GM12865 (cell line): ENCODE data around the gene NKAIN4.

ENCODE experiments used
- DNase-seq: peaks from one replicate; pipeline ENCODE4 v3.0.0; 2010; ENCODE audit warnings: low read depth
- H3K4me3 ChIP-seq: 2 replicates; pipeline ENCODE4 v1.5.1; 2011; ENCODE audit warnings: mild to moderate bottlenecking, low read depth, low read length, control low read depth
- CTCF ChIP-seq: IDR thresholded peaks from 2 replicates; pipeline ENCODE4 v1.5.1; 2011; ENCODE audit warnings: low read length, control low read depth, low read depth, inconsistent platforms; ENCODE audit not compliant: insufficient read depth; ENCODE audit errors: missing control alignments

Gene NKAIN4

GRCh38 chr20:63258781-63259180 is 4.5 kb upstream of the NKAIN4 start:
- TF ChIP-seq CTCF = no peak

DNA sequence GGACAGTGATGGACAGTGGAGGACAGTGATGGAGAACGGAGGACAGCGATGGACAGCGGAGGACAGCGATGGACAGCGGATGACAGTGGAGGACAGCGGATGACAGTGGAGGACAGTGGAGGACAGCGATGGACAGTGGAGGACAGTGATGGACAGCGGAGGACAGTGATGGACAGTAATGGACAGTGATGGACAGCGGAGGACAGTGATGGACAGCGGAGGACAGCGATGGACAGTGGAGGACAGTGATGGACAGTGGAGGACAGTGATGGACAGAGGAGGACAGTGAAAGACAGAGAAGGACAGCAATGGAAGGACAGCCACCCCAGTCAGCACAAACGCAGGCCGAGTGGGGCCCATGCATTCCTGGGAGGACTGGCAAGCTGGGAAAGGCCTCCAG is 3.4 kb upstream of the NKAIN4 start:
- no peak for TF ChIP-seq CTCF
- no peak overlapping the region for H3K4me3 ChIP-seq
- no peak for DNase-seq

More at GRCh38 chr20:63258781-63259180, 4.5 kb upstream of the NKAIN4 start:
- no peak overlapping the region for H3K4me3 ChIP-seq
- no peak for DNase-seq

- no peak for TF ChIP-seq CTCF
- DNase-seq = no peak
- H3K4me3 ChIP-seq = no peak overlapping the region
Observed at GRCh38 chr20:63256954-63257353, 2.7 kb upstream of the NKAIN4 start.

DNA sequence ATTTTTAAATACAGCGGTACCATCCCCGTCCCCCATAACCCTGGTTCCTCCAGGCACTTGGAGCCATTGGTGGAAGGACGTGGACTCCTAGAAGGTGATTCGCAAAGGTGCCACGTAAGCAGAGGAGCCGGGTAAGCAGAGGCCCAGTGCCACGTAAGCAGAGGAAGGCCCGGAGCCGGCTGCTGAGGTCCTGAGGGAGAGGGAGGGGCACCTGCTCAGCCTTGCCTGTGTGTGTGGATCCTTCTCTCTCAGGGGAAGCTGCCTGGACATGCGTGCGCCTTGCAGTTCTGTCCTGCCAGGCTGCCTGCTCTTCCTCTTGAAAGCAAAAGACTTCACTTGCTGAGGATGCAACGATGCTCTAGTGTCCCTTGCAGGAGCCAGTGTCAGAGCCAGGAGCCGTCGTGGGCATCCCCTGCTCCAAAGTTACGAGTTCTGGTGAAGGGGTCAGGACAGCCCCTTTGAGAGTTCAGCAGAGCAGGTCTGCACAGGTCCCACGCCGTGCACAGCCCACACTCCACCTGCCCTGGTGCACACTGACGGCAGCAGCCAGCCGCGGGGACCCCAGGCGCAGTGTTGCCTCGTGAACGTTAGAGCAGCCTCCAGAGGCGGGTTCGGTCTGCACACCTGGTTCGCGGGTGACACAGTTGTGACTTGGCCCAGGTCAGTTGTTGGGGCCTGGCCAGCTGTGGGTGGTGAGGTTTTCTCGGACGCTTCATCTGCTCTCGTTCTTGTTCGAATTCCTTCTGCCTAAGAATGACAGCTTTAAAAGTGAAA is 1.9 kb upstream of the NKAIN4 start:
- no peak overlapping the region for H3K4me3 ChIP-seq
- TF ChIP-seq CTCF = no peak
- DNase-seq = peak; percentile 12

- no peak for DNase-seq
- H3K4me3 ChIP-seq = no peak overlapping the region
- TF ChIP-seq CTCF = no peak
Observed at GRCh38 chr20:63254606-63255384, 532 bp upstream of the NKAIN4 start.

GRCh38 chr20:63253438-63254231 is 628 bp downstream of the NKAIN4 start:
- TF ChIP-seq CTCF = no peak
- no peak overlapping the region for H3K4me3 ChIP-seq
- DNase-seq = no peak
